NT2/D1 (cell line): ENCODE results near the gene CBX1.
"Not testable (repeated sequence)": the region's sequence is repeated elsewhere in the genome, so short reads cannot be mapped to it uniquely, and the experiment has no call there.

Source experiments
- DNase-seq: peaks from one replicate; pipeline ENCODE4 v3.0.0-alpha.2; 2011; ENCODE audit warnings: low read depth, low spot score
- H3K27me3 ChIP-seq: 2 replicates; pipeline ENCODE4 v1.6.0; 2011; ENCODE audit warnings: mild to moderate bottlenecking; ENCODE audit not compliant: insufficient read length, insufficient read depth
- H3K36me3 ChIP-seq: 2 replicates; pipeline ENCODE4 v1.6.1; 2011; ENCODE audit warnings: mild to moderate bottlenecking, low read length, mixed read lengths; ENCODE audit not compliant: insufficient read depth, insufficient read length
- H3K4me1 ChIP-seq: 2 replicates; pipeline ENCODE4 v1.5.1; 2011; ENCODE audit not compliant: insufficient read depth, insufficient read length
- H3K4me3 ChIP-seq: 2 replicates; pipeline ENCODE4 v1.5.1; 2011; ENCODE audit warnings: low read depth; ENCODE audit not compliant: insufficient read length
- H3K9ac ChIP-seq: 2 replicates; pipeline ENCODE4 v1.6.0; 2011; ENCODE audit warnings: low read depth; ENCODE audit not compliant: insufficient read length
- H3K9me3 ChIP-seq: 2 replicates; pipeline ENCODE4 v1.5.1; 2011; ENCODE audit warnings: mild to moderate bottlenecking, low read length; ENCODE audit not compliant: insufficient read depth
- SUZ12 ChIP-seq: IDR thresholded peaks from 2 replicates; pipeline ENCODE4 v1.6.1; 2011; ENCODE audit not compliant: insufficient read length, insufficient read depth; ENCODE audit errors: extremely low read depth
- YY1 ChIP-seq: IDR thresholded peaks from 2 replicates; pipeline ENCODE4 v1.6.1; 2011; ENCODE audit not compliant: insufficient read length, insufficient read depth
- ZNF274 ChIP-seq: IDR thresholded peaks from 2 replicates; pipeline ENCODE4 v1.6.1; 2011; ENCODE audit warnings: mild to moderate bottlenecking, low read depth, low read length

CBX1 gene

DNA sequence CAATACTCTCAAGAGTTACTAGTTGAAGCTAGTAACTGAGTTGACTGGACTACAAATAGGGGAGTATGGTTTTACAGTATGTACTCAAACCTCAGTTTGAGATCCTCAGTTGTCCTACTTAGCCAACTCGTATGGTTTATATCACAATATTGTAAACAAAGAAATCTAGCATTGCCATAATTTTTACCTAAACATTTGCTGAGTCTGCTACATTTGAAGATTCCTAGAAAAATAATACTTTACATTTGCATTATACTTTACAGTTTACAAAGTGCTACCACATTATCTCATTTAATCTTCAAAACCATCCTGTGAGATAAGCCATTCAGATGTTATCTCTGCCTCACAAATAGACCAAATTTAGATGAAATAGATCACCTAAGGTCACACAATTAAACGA is 16.3 kb downstream of the CBX1 start:
- Histone ChIP-seq H3K4me3 (no peak overlapping the region), H3K9ac (no peak overlapping the region), H3K36me3 (peaks cover 9% of the 10 kb centered on the region), H3K27me3 (no peaks in the 10 kb centered on the region), H3K4me1 (no peaks in the 10 kb centered on the region), H3K9me3 (no peaks in the 10 kb centered on the region)
- DNase-seq, result no peak
- TF ChIP-seq SUZ12, result no peak
- no peak for TF ChIP-seq ZNF274
- TF ChIP-seq YY1, result no peak

DNA sequence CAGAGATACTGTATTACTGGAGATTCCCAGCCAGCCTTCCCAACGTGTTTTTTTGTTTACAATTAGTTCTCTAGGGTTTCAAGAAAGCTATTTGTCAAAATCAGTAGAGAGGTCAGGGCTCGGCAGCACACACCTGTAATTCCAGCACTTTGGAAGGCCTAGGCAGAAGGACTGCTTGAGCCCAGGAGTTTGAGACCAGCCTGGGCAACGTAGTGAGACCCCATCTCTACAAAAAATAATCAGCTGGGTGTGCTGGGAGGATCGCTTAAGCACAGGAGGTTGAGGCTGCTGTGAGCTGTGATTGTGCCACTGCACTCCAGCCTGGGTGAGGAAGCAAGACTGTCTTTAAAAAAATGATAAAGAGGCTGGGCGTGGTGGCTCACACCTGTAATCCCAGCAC is 19.4 kb downstream of the CBX1 start:
- no peak for TF ChIP-seq SUZ12
- no peak for TF ChIP-seq ZNF274
- no peak for TF ChIP-seq YY1
- no peak for DNase-seq
- Histone ChIP-seq H3K9ac (no peak overlapping the region), H3K27me3 (no peaks in the 10 kb centered on the region), H3K4me1 (no peaks in the 10 kb centered on the region), H3K4me3 (no peak overlapping the region), H3K9me3 (no peaks in the 10 kb centered on the region), H3K36me3 (peaks cover 20% of the 10 kb centered on the region)

DNA sequence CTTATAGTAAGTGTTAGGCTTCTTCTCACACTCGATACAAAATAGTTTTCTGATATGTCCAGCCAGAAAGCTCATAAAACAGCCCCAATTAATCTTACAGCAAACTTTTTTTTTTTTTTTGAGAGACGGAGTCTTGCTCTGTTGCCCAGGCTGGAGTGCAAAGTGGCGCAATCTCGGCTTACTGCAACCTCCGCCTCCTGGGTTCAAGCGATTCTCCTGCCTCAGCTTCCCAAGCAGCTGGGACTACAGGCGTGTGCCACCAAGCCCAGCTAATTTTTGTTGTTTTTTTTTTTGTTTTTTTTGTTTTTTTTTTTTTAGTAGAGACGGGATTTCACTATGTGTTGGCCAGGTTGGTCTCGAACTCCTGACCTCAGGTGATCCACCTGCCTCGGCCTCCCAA is 24.1 kb downstream of the CBX1 start:
- not testable (repeated sequence) for H3K9me3 ChIP-seq, DNase-seq, H3K4me1 ChIP-seq, H3K9ac ChIP-seq, H3K4me3 ChIP-seq, H3K27me3 ChIP-seq
- peaks cover 53% of the 10 kb centered on the region for H3K36me3 ChIP-seq

DNA sequence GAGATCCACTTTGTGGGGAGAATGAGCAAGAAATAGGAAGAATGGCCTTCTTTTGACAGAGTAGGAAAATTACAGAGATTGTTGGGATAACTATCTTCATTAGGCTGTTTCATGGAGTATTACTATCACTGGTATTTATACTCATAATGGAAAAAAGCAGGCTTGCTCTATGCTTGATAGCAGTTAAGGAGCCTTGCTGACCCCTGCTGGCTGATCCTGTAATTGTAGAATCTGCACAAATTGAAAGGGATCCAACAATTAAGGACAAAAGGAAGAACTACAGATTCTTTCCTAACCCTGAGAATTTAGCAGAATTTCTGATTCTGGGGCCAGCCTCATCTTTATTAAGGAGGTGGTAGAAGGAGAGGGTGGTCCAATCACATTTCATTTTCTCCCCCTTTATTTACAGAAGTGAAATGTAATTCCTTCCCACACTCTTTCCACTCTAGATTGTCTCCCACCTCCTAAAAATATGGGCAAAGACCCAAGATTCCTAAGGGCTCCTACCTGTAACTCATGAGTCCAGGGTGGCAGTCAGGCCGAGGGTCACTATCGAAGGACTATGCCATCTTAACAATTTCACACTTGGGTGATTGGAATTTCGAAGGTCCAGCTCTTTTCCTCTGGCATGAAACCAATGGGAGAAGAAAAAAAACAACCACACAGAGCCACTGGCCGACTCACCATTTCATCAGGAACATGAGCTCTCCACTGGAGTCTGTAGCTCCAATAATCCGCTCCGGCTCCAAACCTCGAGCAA is 26.8 kb downstream of the CBX1 start:
- Histone ChIP-seq H3K27me3 (no peaks in the 10 kb centered on the region), H3K9ac (no peak overlapping the region), H3K36me3 (peaks cover 75% of the 10 kb centered on the region), H3K4me1 (no peaks in the 10 kb centered on the region), H3K4me3 (no peak overlapping the region), H3K9me3 (no peaks in the 10 kb centered on the region)
- no peak for TF ChIP-seq SUZ12
- no peak for TF ChIP-seq YY1
- TF ChIP-seq ZNF274, result no peak
- DNase-seq, result no peak

DNA sequence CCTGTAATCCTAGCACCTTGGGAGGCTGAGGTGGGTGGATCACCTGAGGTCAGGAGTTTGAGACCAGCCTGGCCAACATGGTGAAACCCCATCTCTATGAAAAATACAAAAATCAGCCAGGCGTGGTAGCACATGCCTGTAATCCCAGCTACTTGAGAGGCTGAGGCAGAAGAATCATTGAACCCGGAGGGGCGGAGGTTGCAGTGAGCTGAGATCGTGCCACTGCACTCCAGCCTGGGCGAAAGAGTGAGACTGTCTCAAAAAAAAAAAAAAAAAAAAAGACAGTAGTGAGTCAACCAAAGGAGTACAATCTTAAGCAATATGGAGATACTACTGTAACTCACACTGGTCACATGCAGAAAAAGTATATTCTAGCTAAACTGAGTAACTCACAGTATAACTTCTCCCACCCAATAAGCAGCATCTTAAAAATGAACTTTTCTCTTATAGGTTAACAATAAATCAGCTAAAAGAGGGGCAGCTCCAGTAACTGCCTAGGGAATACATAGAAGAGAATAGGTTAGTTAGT is 27.6 kb downstream of the CBX1 start:
- not testable (repeated sequence) for H3K4me3 ChIP-seq, H3K9ac ChIP-seq, H3K4me1 ChIP-seq, H3K27me3 ChIP-seq, DNase-seq, H3K9me3 ChIP-seq
- peaks cover 76% of the 10 kb centered on the region for H3K36me3 ChIP-seq

DNA sequence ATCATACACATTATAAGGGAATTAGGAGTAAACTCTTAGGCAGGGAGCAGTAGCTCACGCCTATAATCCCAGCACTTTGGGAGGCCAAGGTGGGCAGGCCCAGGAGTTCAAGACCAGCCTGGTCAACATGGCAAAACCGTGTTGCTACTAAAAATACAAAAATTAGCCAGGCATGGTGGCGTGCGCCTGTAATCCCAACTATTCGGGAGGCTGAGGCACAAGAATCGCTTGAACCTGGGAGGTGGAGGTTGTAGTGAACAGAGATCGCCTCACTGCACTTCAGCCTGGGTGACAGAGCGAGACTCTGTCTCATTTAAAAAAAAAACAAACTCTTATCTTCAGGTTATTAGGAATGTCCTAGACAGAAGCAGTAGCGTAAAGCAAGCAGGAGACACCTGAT is 28.5 kb downstream of the CBX1 start:
- not testable (repeated sequence) for H3K4me1 ChIP-seq, H3K9me3 ChIP-seq, H3K4me3 ChIP-seq, DNase-seq, H3K27me3 ChIP-seq, H3K9ac ChIP-seq
- peaks cover 79% of the 10 kb centered on the region for H3K36me3 ChIP-seq

DNA sequence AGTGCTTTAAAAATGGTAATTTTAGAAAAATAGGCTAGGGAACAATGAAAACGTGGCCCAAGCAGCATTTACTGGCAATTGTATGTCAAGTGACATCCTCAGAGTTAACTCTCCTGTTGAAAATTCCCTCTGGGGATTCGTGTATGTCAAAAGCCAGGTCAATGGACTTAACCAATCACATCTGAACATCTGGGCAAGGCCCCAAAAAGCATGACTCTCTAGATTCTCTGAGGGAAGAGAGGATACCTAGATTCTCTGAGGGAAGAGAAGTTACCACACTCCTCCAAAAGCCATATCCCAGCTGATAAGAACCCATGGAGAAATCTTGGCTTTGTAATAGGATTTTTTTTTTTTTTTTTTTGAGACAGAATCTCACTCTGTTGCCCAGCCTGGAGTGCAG is 29.6 kb downstream of the CBX1 start:
- Histone ChIP-seq H3K27me3 (no peaks in the 10 kb centered on the region), H3K4me3 (no peak overlapping the region), H3K9me3 (no peaks in the 10 kb centered on the region), H3K9ac (no peak overlapping the region), H3K36me3 (peaks cover 76% of the 10 kb centered on the region), H3K4me1 (no peaks in the 10 kb centered on the region)
- DNase-seq, result no peak
- TF ChIP-seq ZNF274 (no peak), SUZ12 (no peak), YY1 (no peak)

DNA sequence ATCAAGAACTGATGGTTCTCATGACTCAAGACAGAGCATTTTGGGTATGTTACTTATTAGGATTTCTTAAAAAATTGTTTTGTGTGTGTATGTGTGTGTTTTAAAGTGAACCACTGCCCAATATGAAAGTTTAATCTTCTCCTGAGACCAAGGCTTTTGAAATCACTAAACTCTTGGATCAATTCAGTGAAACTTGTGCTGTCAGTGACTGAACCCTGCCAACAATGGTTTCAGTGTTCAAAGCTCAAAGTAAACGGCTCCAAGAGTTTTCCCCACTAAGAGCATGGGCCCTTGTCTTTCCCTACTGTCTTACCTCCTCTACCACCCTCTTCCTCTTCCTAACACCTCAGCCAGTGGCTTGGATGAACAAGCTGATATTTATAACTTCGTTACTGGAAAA is 31.1 kb downstream of the CBX1 start:
- H3K27me3 ChIP-seq, result no peaks in the 10 kb centered on the region
- no peak for TF ChIP-seq SUZ12
- TF ChIP-seq ZNF274, result no peak
- no peak for TF ChIP-seq YY1
- no peak overlapping the region for H3K4me3 ChIP-seq
- H3K9me3 ChIP-seq, result no peaks in the 10 kb centered on the region
- no peaks in the 10 kb centered on the region for H3K4me1 ChIP-seq
- H3K36me3 ChIP-seq, result peaks cover 71% of the 10 kb centered on the region
- DNase-seq, result no peak
- H3K9ac ChIP-seq, result no peak overlapping the region
